Embryonic facial prominence (tissue), 1 donor: Measurements from ENCODE around the gene NOCT.
"Not testable (repeated sequence)": the region's sequence is repeated elsewhere in the genome, so short reads cannot be mapped to it uniquely, and the experiment has no call there.

Experiments used
- DNase-seq: peaks from one replicate; pipeline ENCODE4 v3.0.0-alpha.2; 2016; ENCODE audit errors: extremely low spot score

Gene NOCT

GRCh38 chr4:139050446-139050845 is 34.9 kb downstream of the NOCT start:
- DNase-seq: no peak

- no peak for DNase-seq
Measured at GRCh38 chr4:139053909-139054308, 38.3 kb downstream of the NOCT start.

DNA sequence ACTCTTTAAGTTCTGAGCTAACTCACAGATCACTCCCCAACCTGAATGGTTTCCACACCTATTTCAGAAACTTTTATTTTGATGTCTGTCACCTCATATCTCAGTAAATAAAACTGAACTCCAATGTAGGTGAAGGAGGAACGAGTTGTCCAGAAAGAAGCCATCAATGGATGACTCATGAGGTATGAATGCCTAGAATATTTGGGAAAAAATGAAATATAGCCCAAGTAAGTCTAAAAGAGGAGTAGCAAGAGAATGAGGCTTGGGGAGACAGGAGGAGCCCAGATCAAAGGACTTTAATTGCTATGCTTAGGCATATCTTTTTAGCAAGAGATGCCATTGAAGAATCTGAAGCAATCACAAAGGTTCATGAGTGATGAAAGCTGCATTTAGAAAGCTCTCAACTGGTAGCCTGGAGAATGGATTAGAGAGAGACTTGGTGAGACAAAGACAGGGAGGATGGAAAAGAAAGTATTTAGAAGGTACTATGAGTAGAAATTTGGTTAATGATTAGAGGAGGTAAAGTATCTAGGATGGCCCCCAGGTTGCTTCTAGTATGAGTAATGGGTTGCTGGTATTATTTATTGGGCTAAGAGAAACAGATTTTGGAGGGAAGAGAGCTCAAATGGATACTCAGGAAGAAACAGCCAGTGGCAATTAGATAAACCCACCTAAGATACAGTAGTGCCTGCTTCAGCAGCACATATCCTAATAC is 39.4 kb downstream of the NOCT start:
- no peak for DNase-seq

- not testable (repeated sequence) for DNase-seq
Measured at GRCh38 chr4:139059026-139059425, 43.4 kb downstream of the NOCT start.

DNA sequence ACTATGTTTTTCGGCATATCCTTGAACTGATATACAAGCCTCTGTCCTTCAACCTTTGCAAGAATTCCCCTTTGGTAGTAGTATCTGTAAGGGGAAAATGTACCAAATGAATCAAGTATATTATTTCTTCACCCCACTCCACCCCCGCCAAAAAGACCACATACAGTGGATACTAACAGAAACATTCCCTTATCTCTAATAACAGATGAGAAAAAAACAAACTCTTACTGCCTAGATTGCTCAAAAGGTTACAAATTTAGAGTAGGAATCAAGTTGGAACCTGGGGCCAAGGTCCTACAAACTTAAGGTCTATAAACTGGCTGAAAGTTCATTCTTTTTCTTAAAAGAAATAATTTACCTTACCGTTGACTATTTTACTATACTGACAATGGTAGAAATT is 45.0 kb downstream of the NOCT start:
- no peak for DNase-seq

GRCh38 chr4:139076016-139076744 is 60.6 kb downstream of the NOCT start:
- DNase-seq: no peak

DNA sequence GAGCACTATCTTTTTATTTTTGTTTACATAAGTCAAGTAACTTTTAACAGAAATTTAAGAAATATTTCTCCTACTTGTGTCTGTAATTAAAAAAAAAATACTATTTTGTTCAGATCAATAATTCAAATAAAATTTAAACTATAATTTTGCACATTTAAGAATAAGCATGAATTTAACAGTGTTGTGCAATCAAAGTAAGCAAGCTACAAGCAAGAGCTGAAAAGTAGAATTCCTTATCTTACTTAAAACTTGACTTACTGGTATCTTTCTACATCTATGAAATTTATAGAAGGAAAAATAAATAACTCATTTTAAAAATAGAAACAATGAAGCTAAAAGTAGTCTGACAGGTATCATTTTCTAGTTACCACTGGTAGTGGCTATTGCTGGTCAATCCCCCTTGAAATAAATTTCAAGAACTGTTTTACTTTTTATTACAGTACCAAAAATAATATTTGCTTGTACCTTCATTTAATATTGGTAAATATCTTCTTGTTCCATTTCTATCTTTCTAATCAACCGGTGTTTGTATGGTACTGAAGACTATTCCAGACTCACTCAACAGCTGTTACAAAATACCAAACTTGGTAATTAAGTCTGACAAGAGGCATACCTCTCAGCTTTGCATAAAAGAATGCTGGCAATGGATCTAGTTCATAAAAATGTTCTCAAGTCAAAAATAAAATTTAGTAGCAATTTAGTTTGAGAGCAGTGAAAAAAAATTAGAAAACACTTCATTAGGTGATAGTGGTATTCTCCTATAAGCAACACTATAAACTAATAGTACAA is 62.2 kb downstream of the NOCT start:
- no peak for DNase-seq

DNA sequence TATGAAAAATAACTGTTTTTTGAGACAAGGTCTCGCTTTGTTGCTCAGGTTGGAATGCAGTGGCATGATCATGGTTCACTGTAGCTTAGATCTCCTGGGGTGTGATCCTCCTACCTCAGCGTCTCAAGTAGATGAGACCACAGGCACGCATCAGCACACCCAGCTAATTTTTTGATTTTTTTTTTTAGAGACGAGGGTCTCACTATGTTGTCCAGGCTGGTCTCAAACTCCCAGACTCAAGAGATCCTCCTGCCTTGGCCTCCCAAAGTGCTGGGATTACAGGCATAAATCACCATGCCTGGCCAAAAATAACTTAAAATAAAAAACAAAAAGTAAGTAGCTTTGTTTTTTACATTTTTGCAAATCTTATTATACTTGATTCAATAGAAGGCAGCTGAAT is 63.3 kb downstream of the NOCT start:
- no peak for DNase-seq

GRCh38 chr4:139082750-139083606 is 67.4 kb downstream of the NOCT start:
- peak; percentile 92 for DNase-seq

GRCh38 chr4:139083607-139083955 is 68.0 kb downstream of the NOCT start:
- DNase-seq: peak; percentile 28

- peak; percentile 75 for DNase-seq
Measured at GRCh38 chr4:139083956-139084803, 68.6 kb downstream of the NOCT start.

DNA sequence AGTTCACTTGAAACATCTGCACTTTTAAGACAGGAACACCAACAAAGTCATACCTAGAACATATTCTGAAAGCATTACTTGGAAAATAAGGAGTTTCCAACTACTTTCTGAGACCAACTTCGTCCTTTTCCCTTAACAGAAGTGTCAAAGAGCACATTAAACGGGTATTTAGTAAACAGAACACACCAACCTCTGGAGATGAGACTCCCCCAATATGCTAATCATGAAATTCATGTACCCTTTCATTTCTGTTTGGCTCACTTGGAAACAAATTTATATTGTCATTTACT is 69.2 kb downstream of the NOCT start:
- no peak for DNase-seq

- DNase-seq: peak; percentile 22
Measured at GRCh38 chr4:139085141-139085540, 69.6 kb downstream of the NOCT start.

DNA sequence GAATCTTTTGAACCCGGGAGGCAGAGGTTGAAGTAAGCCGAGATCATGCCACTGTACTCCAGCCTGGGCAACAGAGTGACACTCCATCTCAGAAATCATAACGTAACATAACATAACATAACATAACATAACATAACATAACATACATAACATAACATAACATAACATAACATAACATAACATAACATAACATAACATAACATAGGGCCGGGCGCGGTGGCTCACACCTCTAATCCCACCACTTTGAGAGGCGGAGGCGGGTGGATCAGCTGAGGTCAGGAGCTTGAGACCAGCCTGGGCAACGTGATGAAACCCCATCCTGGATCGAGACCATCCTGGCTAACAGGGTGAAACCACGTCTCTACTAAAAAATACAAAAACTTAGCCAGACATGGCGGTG is 76.7 kb downstream of the NOCT start:
- DNase-seq: no peak
